HG02798 (cell line): ENCODE measurements around the gene MEDAG.

Experiments
- ATAC-seq: cut with Tn5 transposase; IDR thresholded peaks from one replicate; pipeline ENCODE4 v1.9.1; 2021; ENCODE audit warnings: mild to moderate bottlenecking; ENCODE audit not compliant: unreplicated experiment, poor library complexity

Gene MEDAG

GRCh38 chr13:30872276-30872594 is 33.8 kb upstream of the MEDAG start:
- no peak for ATAC-seq

- ATAC-seq, result no peak
Observed at GRCh38 chr13:30872685-30873461, 33.2 kb upstream of the MEDAG start.

GRCh38 chr13:30873499-30873898 is 32.6 kb upstream of the MEDAG start:
- no peak for ATAC-seq

- no peak for ATAC-seq
Observed at GRCh38 chr13:30874111-30874510, 32.0 kb upstream of the MEDAG start.

- ATAC-seq, result no peak
Observed at GRCh38 chr13:30874561-30874960, 31.5 kb upstream of the MEDAG start.

GRCh38 chr13:30877335-30877734 is 28.7 kb upstream of the MEDAG start:
- ATAC-seq, result no peak

GRCh38 chr13:30880151-30880855 is 25.8 kb upstream of the MEDAG start:
- ATAC-seq, result no peak

- ATAC-seq, result no peak
Observed at GRCh38 chr13:30880856-30881155, 25.3 kb upstream of the MEDAG start.

GRCh38 chr13:30881191-30881651 is 24.9 kb upstream of the MEDAG start:
- no peak for ATAC-seq

GRCh38 chr13:30882026-30882850 is 23.8 kb upstream of the MEDAG start:
- ATAC-seq, result no peak

GRCh38 chr13:30882996-30883766 is 22.9 kb upstream of the MEDAG start:
- ATAC-seq, result no peak

- no peak for ATAC-seq
Observed at GRCh38 chr13:30884543-30884942, 21.5 kb upstream of the MEDAG start.

GRCh38 chr13:30889196-30889690 is 16.8 kb upstream of the MEDAG start:
- ATAC-seq, result no peak

- ATAC-seq, result no peak
Observed at GRCh38 chr13:30892966-30893365, 13.1 kb upstream of the MEDAG start.

GRCh38 chr13:30895773-30896172 is 10.3 kb upstream of the MEDAG start:
- no peak for ATAC-seq

GRCh38 chr13:30898070-30898469 is 8.0 kb upstream of the MEDAG start:
- ATAC-seq, result no peak

GRCh38 chr13:30898678-30899241 is 7.3 kb upstream of the MEDAG start:
- ATAC-seq, result no peak

GRCh38 chr13:30900436-30900835 is 5.6 kb upstream of the MEDAG start:
- ATAC-seq, result no peak

GRCh38 chr13:30900952-30901749 is 4.9 kb upstream of the MEDAG start:
- no peak for ATAC-seq
